PC-3 (cell line): ENCODE data around the gene UPF3A. TPM values are rescaled to one million over a fixed set of nuclear protein-coding genes. Genes with fewer than 3 reads are reported as not detected.

Experiments
- ATAC-seq: fragments of 200-7000 bp; cut with Tn5 transposase; 2 replicates; pipeline ENCODE4 v1.9.1; 2020; ENCODE audit warnings: mild to moderate bottlenecking, moderate library complexity
- BruUV-seq: library from RNA; stranded (reverse); fragments of 400-500 nt; replicated peaks from 2 replicates; lab custom pipeline; 2021; lab: Mats Ljungman, UMichigan
- CTCF ChIA-PET: fragments of 300-600 bp; sonication (Branson Sonifier 250); formaldehyde crosslinking; loops from one replicate; lab custom pipeline; 2022; ENCODE audit warnings: antibody characterized with exemption; lab: Charles Lee
- POLR2A ChIA-PET: fragments of 300-600 bp; sonication (Branson Sonifier 250); formaldehyde crosslinking; loops from one replicate; lab custom pipeline; 2022; ENCODE audit warnings: antibody characterized with exemption; ENCODE audit not compliant: unreplicated experiment; lab: Charles Lee
- DNase-seq: peaks from one replicate; pipeline ENCODE4 v3.0.0-alpha.2; 2015
- H2AFZ ChIP-seq: fragments of 300-600 bp; sonication (generic); 2 replicates; pipeline ENCODE4 v1.6.0; 2016; ENCODE audit warnings: antibody characterized with exemption, low read length
- H3F3A ChIP-seq: fragments of 300-600 bp; sonication (generic); one replicate; pipeline ENCODE4 v1.6.0; 2017; ENCODE audit warnings: antibody characterized with exemption, low read length, control low read depth, mild to moderate bottlenecking; ENCODE audit not compliant: unreplicated experiment
- H3K27ac ChIP-seq: fragments of 300-600 bp; sonication (generic); 2 replicates; pipeline ENCODE4 v1.5.1; 2016; ENCODE audit warnings: mild to moderate bottlenecking, low read length
- H3K27me3 ChIP-seq: fragments of 300-600 bp; sonication (generic); 2 replicates; pipeline ENCODE4 v1.6.1; 2016; ENCODE audit warnings: low read length, mixed read lengths
- H3K36me3 ChIP-seq: fragments of 300-600 bp; sonication (generic); 2 replicates; pipeline ENCODE4 v1.6.1; 2016; ENCODE audit warnings: low read depth, mixed run types, low read length, mixed read lengths
- H3K4me1 ChIP-seq: fragments of 300-600 bp; sonication (generic); 2 replicates; pipeline ENCODE4 v1.5.1; 2016; ENCODE audit warnings: low read length; ENCODE audit not compliant: insufficient read depth
- H3K4me2 ChIP-seq: fragments of 300-600 bp; sonication (generic); 2 replicates; pipeline ENCODE4 v1.6.0; 2016; ENCODE audit warnings: low read length
- H3K4me3 ChIP-seq: fragments of 300-600 bp; sonication (generic); 2 replicates; pipeline ENCODE4 v1.5.1; 2016; ENCODE audit warnings: mild to moderate bottlenecking, low read length, mixed read lengths
- H3K79me2 ChIP-seq: fragments of 300-600 bp; sonication (generic); 2 replicates; pipeline ENCODE4 v1.6.1; 2017; ENCODE audit warnings: low read length, mixed read lengths
- H3K9ac ChIP-seq: fragments of 300-600 bp; sonication (generic); 2 replicates; pipeline ENCODE4 v1.6.0; 2016; ENCODE audit warnings: mild to moderate bottlenecking, low read length
- H3K9me2 ChIP-seq: fragments of 300-600 bp; sonication (generic); replicated peaks from 2 replicates; pipeline ENCODE4 v1.6.1; 2016; ENCODE audit warnings: mixed run types, low read length, mixed read lengths
- H3K9me3 ChIP-seq: fragments of 300-600 bp; sonication (generic); 2 replicates; pipeline ENCODE4 v1.6.1; 2016; ENCODE audit warnings: low read length, mixed read lengths
- H4K20me1 ChIP-seq: fragments of 300-600 bp; sonication (generic); 2 replicates; pipeline ENCODE4 v1.6.1; 2016; ENCODE audit warnings: low read length, mixed read lengths
- CTCF ChIP-seq: fragments of 300-600 bp; sonication (generic); conservative IDR thresholded peaks from 2 replicates; pipeline ENCODE4 v1.5.1; 2017; ENCODE audit warnings: antibody characterized with exemption, low read depth, mild to moderate bottlenecking, low read length
- EZH2 ChIP-seq: fragments of 300-600 bp; sonication (generic); IDR thresholded peaks from one replicate; pipeline ENCODE4 v1.6.1; 2017; ENCODE audit warnings: antibody characterized with exemption, mild to moderate bottlenecking, low read length; ENCODE audit not compliant: unreplicated experiment
- EZH2phosphoT487 ChIP-seq: fragments of 300-600 bp; sonication (generic); IDR thresholded peaks from 2 replicates; pipeline ENCODE4 v1.6.1; 2018; ENCODE audit warnings: mild to moderate bottlenecking, antibody characterized with exemption, low read length, borderline replicate concordance
- intact Hi-C: fragments of 100-400 bp; cut with micrococcal nuclease; formaldehyde crosslinking; loops from 2 replicates; pipeline ENCODE4 v1.9.0; 2023
- total RNA-seq: library from RNA; depleted of rRNA; stranded (reverse); fragments of >200 nt; gene quantifications from 2 replicates; pipeline ENCODE4 v1.2.3, GENCODE V29; 2014

UPF3A gene
- total RNA-seq, 1 experiment from 2014 or later, result 18.1 TPM

GRCh38 chr13:114269281-114269770 lies 12.1 kb upstream of the UPF3A start:
- no TSS peak for BruUV-seq
- Histone ChIP-seq H4K20me1 (no peaks in the 10 kb centered on the region), H3K4me1 (no peaks in the 10 kb centered on the region), H3K9me3 (no peaks in the 10 kb centered on the region), H3K27me3 (no peaks in the 10 kb centered on the region), H3K4me2 (no peak overlapping the region), H3K36me3 (peaks cover 43% of the 10 kb centered on the region), H3K27ac (no peak overlapping the region), H3K9me2 (no peaks in the 10 kb centered on the region), H3K9ac (no peak overlapping the region), H3F3A (no peaks in the 10 kb centered on the region), H3K79me2 (no peaks in the 10 kb centered on the region), H2AFZ (no peak overlapping the region), H3K4me3 (no peak overlapping the region)
- ATAC-seq (no peak), DNase-seq (no peak)
- ChIA-PET POLR2A (no interaction called here), CTCF (no interaction called here)
- intact Hi-C loops, result no loop called here
- no peak for TF ChIP-seq CTCF
- no peak for TF ChIP-seq EZH2
- TF ChIP-seq EZH2phosphoT487, result no peak

- Histone ChIP-seq H3K4me2 (no peak overlapping the region), H3K4me1 (no peaks in the 10 kb centered on the region), H3K9me2 (no peaks in the 10 kb centered on the region), H3K9ac (no peak overlapping the region), H3F3A (no peaks in the 10 kb centered on the region), H3K27ac (no peak overlapping the region), H4K20me1 (no peaks in the 10 kb centered on the region), H2AFZ (no peak overlapping the region), H3K4me3 (no peak overlapping the region), H3K27me3 (no peaks in the 10 kb centered on the region), H3K36me3 (peaks cover 18% of the 10 kb centered on the region), H3K9me3 (no peaks in the 10 kb centered on the region), H3K79me2 (no peaks in the 10 kb centered on the region)
- DNase-seq (no peak), ATAC-seq (no peak)
- no peak for TF ChIP-seq CTCF
- no peak for TF ChIP-seq EZH2
- TF ChIP-seq EZH2phosphoT487, result no peak
- ChIA-PET CTCF (no interaction called here), POLR2A (no interaction called here)
- intact Hi-C loops, result no loop called here
- BruUV-seq, result no TSS peak
Observed at GRCh38 chr13:114272977-114273376, 8.4 kb upstream of the UPF3A start.

GRCh38 chr13:114275304-114275703 lies 6.1 kb upstream of the UPF3A start:
- intact Hi-C loops, result no loop called here
- Histone ChIP-seq H3K4me1 (peaks cover 7% of the 10 kb centered on the region), H3K79me2 (no peaks in the 10 kb centered on the region), H4K20me1 (no peaks in the 10 kb centered on the region), H3K4me2 (no peak overlapping the region), H3K27ac (no peak overlapping the region), H3K4me3 (no peak overlapping the region), H3K9me3 (no peaks in the 10 kb centered on the region), H3K9ac (no peak overlapping the region), H3F3A (peaks cover 2% of the 10 kb centered on the region), H3K36me3 (peaks cover 14% of the 10 kb centered on the region; the same call in 1 of the 2 replicates), H2AFZ (no peak overlapping the region), H3K27me3 (no peaks in the 10 kb centered on the region), H3K9me2 (no peaks in the 10 kb centered on the region)
- ChIA-PET POLR2A (no interaction called here), CTCF (no interaction called here)
- BruUV-seq, result no TSS peak
- TF ChIP-seq EZH2phosphoT487, result no peak
- no peak for TF ChIP-seq CTCF
- no peak for TF ChIP-seq EZH2
- DNase-seq (no peak), ATAC-seq (no peak)
